NCI-H524 (cell line): Measurements from ENCODE around the gene AFAP1L2.

ENCODE experiments used
- DNase-seq, 2 experiments: peaks; one replicate each; lab custom pipeline; 2025; lab: John Stamatoyannopoulos, UW

AFAP1L2 gene

GRCh38 chr10:114389426-114389825, 14.9 kb downstream of the AFAP1L2 start:
- no peak for DNase-seq

GRCh38 chr10:114388275-114388674, 16.0 kb downstream of the AFAP1L2 start:
- no peak for DNase-seq

DNA sequence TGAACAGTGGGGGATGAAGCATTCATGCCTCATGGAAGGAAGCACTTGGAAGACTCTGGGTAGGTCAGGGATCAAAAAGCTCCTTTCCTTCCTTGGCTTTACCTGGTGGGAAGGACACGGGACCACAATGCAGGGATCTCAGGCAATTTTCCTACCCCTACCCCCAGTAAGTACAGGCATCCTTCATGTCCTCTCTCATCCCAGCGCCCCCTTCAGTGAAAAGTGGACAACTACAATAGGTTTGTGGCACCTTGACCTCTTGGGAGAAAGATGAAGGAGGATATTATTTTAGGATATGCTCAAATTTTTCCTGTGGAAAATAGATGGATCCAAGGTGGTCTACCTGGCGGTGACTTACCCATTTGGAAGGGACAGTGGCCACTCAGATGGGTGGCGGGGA, 16.5 kb downstream of the AFAP1L2 start:
- no peak for DNase-seq

- DNase-seq = no peak
These were observed 17.9 kb downstream of the AFAP1L2 start for GRCh38 chr10:114386452-114386851.

- DNase-seq = no peak
These were observed 18.7 kb downstream of the AFAP1L2 start for GRCh38 chr10:114385557-114385956.

DNA sequence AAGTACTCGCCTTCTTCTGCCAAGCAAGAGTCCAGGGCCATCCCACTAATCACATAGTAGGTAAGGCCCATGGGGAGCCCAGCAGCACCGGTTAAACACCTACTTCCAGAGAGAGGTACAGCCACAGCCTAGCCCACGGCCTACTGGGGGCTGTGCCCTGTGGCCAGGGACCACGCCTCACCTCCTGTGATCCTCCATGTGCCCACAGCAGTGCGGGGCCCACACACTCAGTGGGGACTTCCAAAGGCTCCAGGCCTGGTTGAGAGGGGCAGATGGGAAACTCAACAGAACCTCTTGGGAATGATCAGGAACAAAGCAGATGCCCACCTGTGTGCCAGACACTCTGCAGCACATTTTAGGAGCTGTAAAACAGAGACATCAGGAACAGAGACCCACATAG, 19.7 kb downstream of the AFAP1L2 start:
- DNase-seq = no peak

DNA sequence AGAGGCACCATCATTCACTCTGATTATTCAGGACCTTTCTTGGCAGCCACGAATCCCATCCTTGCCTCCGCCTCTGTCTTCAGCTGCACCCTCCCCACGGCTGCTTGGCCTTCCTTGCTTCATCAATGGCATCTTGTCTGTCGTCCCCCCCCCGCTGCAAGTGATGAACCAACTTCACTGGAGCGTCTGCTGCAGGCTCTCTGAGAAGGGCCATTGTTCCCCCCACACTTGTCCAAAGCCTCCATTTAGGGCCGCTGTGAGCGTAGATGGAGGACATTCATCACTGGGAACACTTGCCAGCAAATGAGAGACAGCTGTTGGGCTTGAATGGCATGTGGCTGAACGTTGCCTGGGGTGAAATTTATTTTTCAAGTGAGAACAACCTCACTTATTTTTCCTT, 20.1 kb downstream of the AFAP1L2 start:
- no peak for DNase-seq

DNA sequence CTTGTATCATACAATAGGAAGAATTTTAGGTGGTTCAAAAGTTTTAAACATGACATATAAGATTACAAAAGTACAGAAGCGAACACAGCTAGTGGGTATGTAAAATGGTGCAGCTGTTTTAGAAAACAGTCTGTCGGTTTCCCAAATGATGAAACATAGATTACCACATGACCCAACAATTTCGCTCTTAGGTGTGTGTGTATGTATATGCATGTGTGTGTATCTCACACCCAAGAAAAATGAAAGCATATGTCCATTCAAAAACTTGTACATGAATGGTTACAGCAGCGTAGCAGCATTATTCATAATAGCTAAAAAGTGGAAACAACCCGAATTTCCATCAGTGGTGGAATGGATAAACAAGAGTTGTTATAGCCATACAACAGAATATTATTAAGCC, 23.5 kb downstream of the AFAP1L2 start:
- DNase-seq = no peak

GRCh38 chr10:114380060-114380459, 24.2 kb downstream of the AFAP1L2 start:
- no peak for DNase-seq

- no peak for DNase-seq
These were observed 24.7 kb downstream of the AFAP1L2 start for GRCh38 chr10:114379631-114380041.

GRCh38 chr10:114376523-114376922, 27.8 kb downstream of the AFAP1L2 start:
- DNase-seq = no peak

- no peak for DNase-seq
These were observed 29.3 kb downstream of the AFAP1L2 start for GRCh38 chr10:114375047-114375446.

DNA sequence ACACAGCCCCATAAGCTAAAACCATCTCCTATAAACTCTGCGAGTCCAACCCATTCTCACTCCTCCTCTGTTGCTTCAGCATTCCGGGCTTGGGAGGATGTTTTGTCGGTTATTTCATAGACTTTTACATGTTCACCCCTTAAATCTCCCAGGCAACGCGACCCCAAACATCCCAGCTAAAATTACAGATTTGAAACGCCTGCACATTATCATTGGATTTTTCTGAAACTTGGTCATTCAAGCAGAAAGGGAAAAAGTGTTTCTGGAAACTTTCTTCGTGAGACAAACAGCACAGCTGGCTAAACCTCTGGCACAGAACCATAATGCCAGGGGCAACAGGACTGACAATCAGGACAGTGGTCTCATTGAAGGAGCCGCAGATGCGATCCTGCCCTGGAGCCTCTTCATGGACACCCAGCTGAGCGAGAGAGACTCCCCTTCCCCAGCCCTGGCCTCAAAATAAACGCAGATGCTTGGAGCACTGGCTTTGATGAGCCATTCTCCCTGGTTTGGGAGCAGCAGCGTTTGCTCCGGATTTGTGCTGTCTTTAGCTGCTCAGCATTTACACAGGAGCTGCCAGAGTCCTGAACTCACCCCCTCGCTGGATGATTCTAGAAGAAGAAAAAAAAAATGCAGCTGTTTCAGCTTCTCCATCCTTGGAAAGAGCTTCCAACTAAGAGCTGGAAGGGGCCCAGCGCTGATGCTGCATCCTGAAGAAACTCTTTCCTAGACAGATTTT, 30.1 kb downstream of the AFAP1L2 start:
- no peak for DNase-seq

- no peak for DNase-seq
These were observed 30.7 kb downstream of the AFAP1L2 start for GRCh38 chr10:114373631-114374030.

DNA sequence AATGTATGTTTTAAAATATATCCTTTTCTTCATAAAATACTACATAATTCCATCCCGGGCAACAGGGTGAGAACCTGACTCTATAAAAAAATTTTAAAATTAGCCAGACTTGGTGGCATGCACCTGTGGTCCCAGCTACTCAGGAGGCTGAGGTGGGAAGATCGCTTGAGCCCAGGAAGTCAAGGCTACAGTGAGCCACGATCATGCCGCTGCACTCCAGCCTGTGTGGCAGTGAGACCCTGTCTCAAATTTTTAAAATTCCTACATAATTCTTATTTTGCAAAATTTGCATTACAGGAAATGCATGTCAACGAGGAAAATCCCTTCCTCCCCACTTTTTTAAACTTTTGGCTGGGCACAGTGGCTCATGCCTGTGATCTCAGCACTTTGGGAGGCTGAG, 31.3 kb downstream of the AFAP1L2 start:
- DNase-seq = no peak

GRCh38 chr10:114372179-114372578, 32.1 kb downstream of the AFAP1L2 start:
- no peak for DNase-seq

DNA sequence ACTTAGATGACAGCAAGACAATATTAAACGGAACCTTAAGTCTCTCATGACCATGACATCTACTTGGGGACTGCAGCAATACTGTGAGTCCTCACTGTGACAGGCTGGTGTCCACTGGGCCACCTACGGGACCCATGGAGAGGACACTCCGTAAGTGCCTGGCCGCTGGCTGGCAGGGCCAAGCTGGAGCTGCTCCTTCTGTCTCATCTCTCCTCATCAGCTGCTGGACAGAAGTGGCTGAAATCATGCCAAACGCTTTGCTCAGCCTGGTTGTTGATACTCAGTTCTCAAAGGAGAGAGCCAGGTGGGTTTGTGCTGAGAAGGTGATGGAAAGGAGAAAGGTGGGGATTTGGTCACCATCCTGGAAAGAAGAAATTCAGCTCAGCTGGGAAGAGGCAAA, 33.3 kb downstream of the AFAP1L2 start:
- no peak for DNase-seq

DNA sequence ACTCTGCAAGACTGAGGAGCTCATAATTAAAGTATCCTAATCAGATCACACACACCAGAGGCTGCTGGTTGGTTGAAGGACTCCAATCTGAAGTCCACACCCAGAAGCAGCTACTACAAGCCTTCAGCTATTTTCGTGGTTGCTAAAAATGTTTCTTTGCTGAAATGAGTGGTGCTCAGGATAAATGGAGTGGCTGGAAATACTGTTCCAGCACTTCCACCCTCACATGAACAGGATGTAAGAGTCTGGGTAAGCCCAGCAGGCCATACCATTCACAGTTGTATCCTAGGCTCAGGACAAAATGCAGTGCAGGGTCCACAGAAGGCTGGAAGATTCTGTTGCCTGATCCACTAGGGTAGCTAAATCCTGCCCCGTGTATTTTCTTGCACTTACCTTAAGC, 34.1 kb downstream of the AFAP1L2 start:
- DNase-seq = no peak

- DNase-seq = no peak
These were observed 36.3 kb downstream of the AFAP1L2 start for GRCh38 chr10:114368057-114368391.

DNA sequence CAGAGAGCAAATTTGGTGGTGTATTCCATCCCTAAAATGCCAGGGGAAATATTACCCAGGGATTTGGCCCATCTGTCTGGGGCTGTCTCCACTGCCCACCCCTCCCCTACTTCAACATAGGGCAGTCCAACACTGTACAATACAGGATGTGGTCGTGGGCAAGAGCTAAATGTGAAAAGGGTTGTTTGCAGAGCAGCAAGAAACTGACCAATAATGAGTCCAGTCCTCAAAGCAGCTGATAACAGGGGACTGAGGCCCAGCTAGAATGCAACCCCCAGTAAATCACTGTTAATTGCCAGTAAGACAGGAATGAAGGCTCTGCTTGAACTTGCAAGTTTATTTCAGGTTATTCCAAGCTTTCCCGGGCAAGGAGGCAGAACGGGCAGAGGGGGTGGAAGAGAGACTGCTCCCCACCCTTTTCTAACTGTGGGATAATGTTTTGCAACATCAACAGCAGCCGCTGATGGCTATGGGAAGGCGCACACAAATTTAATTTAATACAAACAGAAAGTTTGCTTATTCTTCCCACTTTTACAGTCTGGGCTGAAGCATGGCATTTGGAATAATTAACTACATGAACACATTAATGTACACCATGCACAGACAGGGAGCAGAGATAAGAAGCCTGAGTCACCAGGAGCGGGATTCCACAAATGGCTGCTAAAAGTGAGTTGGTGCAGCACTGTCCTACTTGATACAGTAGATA, 36.8 kb downstream of the AFAP1L2 start:
- DNase-seq = no peak

- DNase-seq = no peak
These were observed 39.6 kb downstream of the AFAP1L2 start for GRCh38 chr10:114364726-114365125.

- DNase-seq = no peak
These were observed 40.4 kb downstream of the AFAP1L2 start for GRCh38 chr10:114363745-114364454.

GRCh38 chr10:114362826-114363355, 41.4 kb downstream of the AFAP1L2 start:
- peak in 1 of 2 experiments; percentile 8 for DNase-seq
